Thyroid gland (tissue), 4 donors: ENCODE measurements around the gene SLC4A7.
A peak's percentile ranks its signal among the peaks of the same experiment; 100 is the strongest.

Source experiments
- CTCF ChIP-seq, 6 experiments: fragments of 200-600 bp in 3 of 6; fragments of 450-650 bp in 3 of 6; sonication (generic) in 3 of 6; IDR thresholded peaks; one replicate each; pipeline ENCODE4 v1.5.1; 2016 to 2019; ENCODE audit warnings: antibody characterized with exemption in 6 of 6, mild to moderate bottlenecking in 2 of 6, inconsistent platforms in 1 of 6, moderate library complexity in 1 of 6
- POLR2A ChIP-seq, 2 donors: fragments of 450-650 bp; IDR thresholded peaks; one replicate each; pipeline ENCODE4 v1.6.1; 2017; ENCODE audit warnings: antibody characterized with exemption in 2 of 2, mild to moderate bottlenecking in 2 of 2, moderate library complexity in 1 of 2

GRCh38 chr3:27484015-27484844, at the start of gene SLC4A7:
- TF ChIP-seq CTCF (IDR thresholded peaks at IDR 0.05): no peak
- peak; percentile 94 to 99 for TF ChIP-seq POLR2A (IDR thresholded peaks at IDR 0.05)
